ENCODE results near the gene PIP4K2C. TPM values are rescaled to one million over a fixed set of nuclear protein-coding genes. Genes with fewer than 3 reads are reported as not detected.
"Not testable (repeated sequence)": the region's sequence is repeated elsewhere in the genome, so short reads cannot be mapped to it uniquely, and the experiment has no call there.

The PIP4K2C gene
- total and polyA plus RNA-seq, 2 donors (not counting 1 experiment from before 2014, with no cell fraction given) = 11.9 to 24.3 TPM

DNA sequence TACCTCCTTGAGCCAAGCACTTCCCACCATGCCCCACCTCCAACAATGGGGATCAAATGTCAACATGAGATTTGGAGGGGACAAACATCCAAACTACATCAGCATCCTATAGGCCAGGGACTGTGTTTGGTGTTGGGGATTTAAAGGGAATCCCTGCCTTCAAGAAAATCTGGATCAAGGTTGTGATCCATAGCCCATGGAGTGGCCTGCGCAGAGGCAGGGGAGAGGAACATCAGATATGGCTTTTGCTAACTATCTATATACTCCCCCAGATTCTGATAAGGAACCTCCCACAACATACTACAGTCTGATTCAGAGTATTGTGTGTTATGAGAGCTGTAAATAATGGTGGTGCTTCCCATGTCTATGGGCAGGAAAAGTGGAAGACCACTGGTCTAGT lies 36.1 kb upstream of the PIP4K2C start:
- Histone ChIP-seq H3K79me2 (ENCODE audit: control insufficient read depth, insufficient read depth, low read length) (no peaks in the 10 kb centered on the region), H3K27me3 (ENCODE audit: control insufficient read depth, insufficient read depth, low read length) (peaks cover 10% of the 10 kb centered on the region), H3K9ac (ENCODE audit: insufficient read depth, low read length) (no peak overlapping the region), H3K4me1 (ENCODE audit: control insufficient read depth, extremely low read depth, insufficient read depth, low read length) (peaks cover 3% of the 10 kb centered on the region), H2AFZ (ENCODE audit: low read length) (no peak overlapping the region), H3K9me3 (ENCODE audit: control insufficient read depth, insufficient read depth, low read depth, low read length) (no peaks in the 10 kb centered on the region), H3K4me3 (replicated peaks in 1 of 4; ENCODE audit: control extremely low read depth in 1 of 4, insufficient read depth in 1 of 4, low read depth in 3 of 4, low read length in 4 of 4) (no peak overlapping the region), H4K20me1 (ENCODE audit: control insufficient read depth, extremely low read depth, insufficient read depth, low read length) (no peaks in the 10 kb centered on the region), H3K4me2 (ENCODE audit: extremely low read depth, insufficient read depth, low read length) (no peak overlapping the region), H3K36me3 (ENCODE audit: control insufficient read depth, insufficient read depth, low read length) (no peaks in the 10 kb centered on the region), H3K27ac (ENCODE audit: insufficient read depth, low read length) (no peak overlapping the region)
- TF ChIP-seq, protein P1, sequence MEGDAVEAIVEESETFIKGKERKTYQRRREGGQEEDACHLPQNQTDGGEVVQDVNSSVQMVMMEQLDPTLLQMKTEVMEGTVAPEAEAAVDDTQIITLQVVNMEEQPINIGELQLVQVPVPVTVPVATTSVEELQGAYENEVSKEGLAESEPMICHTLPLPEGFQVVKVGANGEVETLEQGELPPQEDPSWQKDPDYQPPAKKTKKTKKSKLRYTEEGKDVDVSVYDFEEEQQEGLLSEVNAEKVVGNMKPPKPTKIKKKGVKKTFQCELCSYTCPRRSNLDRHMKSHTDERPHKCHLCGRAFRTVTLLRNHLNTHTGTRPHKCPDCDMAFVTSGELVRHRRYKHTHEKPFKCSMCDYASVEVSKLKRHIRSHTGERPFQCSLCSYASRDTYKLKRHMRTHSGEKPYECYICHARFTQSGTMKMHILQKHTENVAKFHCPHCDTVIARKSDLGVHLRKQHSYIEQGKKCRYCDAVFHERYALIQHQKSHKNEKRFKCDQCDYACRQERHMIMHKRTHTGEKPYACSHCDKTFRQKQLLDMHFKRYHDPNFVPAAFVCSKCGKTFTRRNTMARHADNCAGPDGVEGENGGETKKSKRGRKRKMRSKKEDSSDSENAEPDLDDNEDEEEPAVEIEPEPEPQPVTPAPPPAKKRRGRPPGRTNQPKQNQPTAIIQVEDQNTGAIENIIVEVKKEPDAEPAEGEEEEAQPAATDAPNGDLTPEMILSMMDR (conservative IDR thresholded peaks at IDR 0.05 in 1 of 2, IDR thresholded peaks at IDR 0.05 in 1 of 2; ENCODE audit: low read depth in 1 of 2, low read length in 2 of 2) = no peak
- no peak for TF ChIP-seq EZH2 (IDR thresholded peaks at IDR 0.05; ENCODE audit: low read length, missing control alignments)
- no peak for DNase-seq (ENCODE audit: low read depth in 2 of 2)

DNA sequence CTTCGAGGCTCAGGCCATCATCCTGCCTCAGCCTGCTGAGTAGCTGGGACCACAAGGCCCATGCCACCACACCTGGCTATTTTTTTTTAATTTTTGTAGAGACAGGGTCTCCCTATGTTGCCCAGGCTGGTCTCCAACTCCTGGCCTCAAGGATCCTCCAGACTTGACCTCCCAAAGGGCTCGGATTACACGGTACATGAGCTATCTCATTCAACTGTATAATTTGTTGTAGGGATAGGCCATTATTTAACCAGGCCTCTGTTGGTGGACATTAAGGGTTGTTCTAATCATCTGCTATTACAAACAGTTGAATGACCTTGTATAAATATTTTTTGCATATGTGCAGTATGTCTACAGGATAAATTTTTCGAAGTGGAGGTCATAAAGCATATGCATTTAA lies 32.1 kb upstream of the PIP4K2C start:
- TF ChIP-seq, protein P1 (conservative IDR thresholded peaks at IDR 0.05 in 1 of 2, IDR thresholded peaks at IDR 0.05 in 1 of 2; ENCODE audit: low read depth in 1 of 2, low read length in 2 of 2) = no peak
- TF ChIP-seq EZH2 (IDR thresholded peaks at IDR 0.05; ENCODE audit: low read length, missing control alignments) = no peak
- Histone ChIP-seq H3K9me3 (ENCODE audit: control insufficient read depth, insufficient read depth, low read depth, low read length) (no peaks in the 10 kb centered on the region), H2AFZ (ENCODE audit: low read length) (no peak overlapping the region), H3K36me3 (ENCODE audit: control insufficient read depth, insufficient read depth, low read length) (no peaks in the 10 kb centered on the region), H3K4me2 (ENCODE audit: extremely low read depth, insufficient read depth, low read length) (no peak overlapping the region), H3K27ac (ENCODE audit: insufficient read depth, low read length) (no peak overlapping the region), H3K79me2 (ENCODE audit: control insufficient read depth, insufficient read depth, low read length) (no peaks in the 10 kb centered on the region), H3K4me3 (replicated peaks in 1 of 4; ENCODE audit: control extremely low read depth in 1 of 4, insufficient read depth in 1 of 4, low read depth in 3 of 4, low read length in 4 of 4) (no peak overlapping the region), H3K9ac (ENCODE audit: insufficient read depth, low read length) (no peak overlapping the region), H3K27me3 (ENCODE audit: control insufficient read depth, insufficient read depth, low read length) (no peaks in the 10 kb centered on the region), H4K20me1 (ENCODE audit: control insufficient read depth, extremely low read depth, insufficient read depth, low read length) (no peaks in the 10 kb centered on the region), H3K4me1 (ENCODE audit: control insufficient read depth, extremely low read depth, insufficient read depth, low read length) (no peaks in the 10 kb centered on the region)
- no peak for DNase-seq (ENCODE audit: low read depth in 2 of 2)

DNA sequence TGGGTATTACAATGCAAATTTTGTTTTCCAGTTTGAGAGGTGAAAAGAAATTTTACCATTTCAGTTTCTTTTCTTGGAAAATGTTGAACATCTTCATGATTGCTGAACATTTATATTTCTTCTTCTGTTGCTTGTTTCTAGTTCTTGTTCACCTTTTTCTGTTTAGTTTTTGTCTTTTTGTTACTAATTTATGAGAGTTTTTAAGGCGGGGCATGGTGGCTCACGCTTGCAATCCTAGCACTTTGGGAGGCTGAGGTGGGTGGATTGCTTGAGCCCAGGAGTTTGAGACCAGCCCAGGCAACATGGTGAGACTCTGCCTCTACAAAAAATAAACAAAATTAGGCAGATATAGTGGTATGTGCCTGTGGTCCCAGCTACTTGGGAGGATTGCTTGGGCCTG lies 30.5 kb upstream of the PIP4K2C start:
- no peak for DNase-seq (ENCODE audit: low read depth in 2 of 2)
- no peak for TF ChIP-seq EZH2 (IDR thresholded peaks at IDR 0.05; ENCODE audit: low read length, missing control alignments)
- TF ChIP-seq, protein P1 (conservative IDR thresholded peaks at IDR 0.05 in 1 of 2, IDR thresholded peaks at IDR 0.05 in 1 of 2; ENCODE audit: low read depth in 1 of 2, low read length in 2 of 2) = no peak
- Histone ChIP-seq H3K4me1 (ENCODE audit: control insufficient read depth, extremely low read depth, insufficient read depth, low read length) (no peaks in the 10 kb centered on the region), H4K20me1 (ENCODE audit: control insufficient read depth, extremely low read depth, insufficient read depth, low read length) (no peaks in the 10 kb centered on the region), H3K36me3 (ENCODE audit: control insufficient read depth, insufficient read depth, low read length) (no peaks in the 10 kb centered on the region), H3K4me2 (ENCODE audit: extremely low read depth, insufficient read depth, low read length) (no peak overlapping the region), H3K79me2 (ENCODE audit: control insufficient read depth, insufficient read depth, low read length) (no peaks in the 10 kb centered on the region), H3K27me3 (ENCODE audit: control insufficient read depth, insufficient read depth, low read length) (no peaks in the 10 kb centered on the region), H3K9ac (ENCODE audit: insufficient read depth, low read length) (no peak overlapping the region), H3K4me3 (replicated peaks in 1 of 4; ENCODE audit: control extremely low read depth in 1 of 4, insufficient read depth in 1 of 4, low read depth in 3 of 4, low read length in 4 of 4) (no peak overlapping the region), H3K9me3 (ENCODE audit: control insufficient read depth, insufficient read depth, low read depth, low read length) (no peaks in the 10 kb centered on the region), H2AFZ (ENCODE audit: low read length) (no peak overlapping the region), H3K27ac (ENCODE audit: insufficient read depth, low read length) (no peak overlapping the region)

DNA sequence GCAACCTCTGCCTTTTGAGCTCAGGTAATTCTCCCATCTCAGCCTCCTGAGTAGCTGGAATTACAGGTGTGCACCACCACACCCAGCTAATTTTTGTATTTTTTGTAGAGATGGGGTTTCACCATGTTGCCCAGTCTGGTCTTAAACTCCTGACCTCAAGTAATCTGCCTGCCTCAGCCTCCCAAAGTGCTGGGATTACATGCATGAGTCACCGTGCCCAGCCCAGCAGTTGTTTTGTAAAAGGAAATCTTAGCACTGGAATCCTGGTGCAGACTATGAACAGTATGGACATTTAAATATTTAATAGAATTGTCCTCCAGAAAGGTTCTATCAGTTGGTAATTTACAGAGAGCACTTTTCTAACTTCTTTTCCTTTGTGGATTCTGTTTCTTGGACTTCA lies 29.9 kb upstream of the PIP4K2C start:
- H3K4me2 ChIP-seq (ENCODE audit: extremely low read depth, insufficient read depth, low read length); H3K36me3 ChIP-seq (ENCODE audit: control insufficient read depth, insufficient read depth, low read length); H3K9me3 ChIP-seq (ENCODE audit: control insufficient read depth, insufficient read depth, low read depth, low read length); H2AFZ ChIP-seq (ENCODE audit: low read length); H3K4me3 ChIP-seq (replicated peaks in 1 of 4; ENCODE audit: control extremely low read depth in 1 of 4, insufficient read depth in 1 of 4, low read depth in 3 of 4, low read length in 4 of 4); H3K4me1 ChIP-seq (ENCODE audit: control insufficient read depth, extremely low read depth, insufficient read depth, low read length); H3K79me2 ChIP-seq (ENCODE audit: control insufficient read depth, insufficient read depth, low read length); H3K27me3 ChIP-seq (ENCODE audit: control insufficient read depth, insufficient read depth, low read length); H4K20me1 ChIP-seq (ENCODE audit: control insufficient read depth, extremely low read depth, insufficient read depth, low read length); H3K27ac ChIP-seq (ENCODE audit: insufficient read depth, low read length); H3K9ac ChIP-seq (ENCODE audit: insufficient read depth, low read length): not testable (repeated sequence)
- peak; percentile 18 to 23 for DNase-seq (ENCODE audit: low read depth in 2 of 2)
